Esophagus muscularis mucosa (tissue), 4 donors: ENCODE data around the gene GCFC2. TPM values are rescaled to one million over a fixed set of nuclear protein-coding genes. Genes with fewer than 3 reads are reported as not detected.
"Not testable (repeated sequence)": the region's sequence is repeated elsewhere in the genome, so short reads cannot be mapped to it uniquely, and the experiment has no call there.

Experiments
- DNase-seq: peaks from one replicate; pipeline ENCODE4 v3.0.0-alpha.2; 2017; ENCODE audit errors: extremely low spot score
- H3K27ac ChIP-seq, 4 donors: fragments of 200-600 bp; sonication (generic); replicated peaks in 1 of 4; 1 replicate in 3 of 4; 2 replicates in 1 of 4; pipeline ENCODE4 v1.5.1; 2016 to 2019; ENCODE audit warnings: mild to moderate bottlenecking in 1 of 4
- H3K27me3 ChIP-seq, 4 donors: fragments of 200-600 bp; sonication (generic); one replicate each; pipeline versions ENCODE4 v1.5.1 to v1.6.0; 2016 to 2019
- H3K36me3 ChIP-seq, 4 donors: fragments of 200-600 bp; sonication (generic); one replicate each; pipeline ENCODE4 v1.5.1; 2016 to 2019
- H3K4me1 ChIP-seq, 4 donors: fragments of 200-600 bp; sonication (generic); one replicate each; pipeline ENCODE4 v1.5.1; 2016 to 2019
- H3K4me3 ChIP-seq, 4 donors: fragments of 200-600 bp; sonication (generic); 1 replicate in 2 of 4; 2 replicates in 2 of 4; pipeline ENCODE4 v1.5.1; 2016 to 2019; ENCODE audit warnings: mild to moderate bottlenecking in 4 of 4, moderate library complexity in 1 of 4
- H3K9me3 ChIP-seq, 4 donors: fragments of 200-600 bp; sonication (generic); 1 replicate in 3 of 4; 2 replicates in 1 of 4; pipeline ENCODE4 v1.5.1; 2016 to 2019
- EP300 ChIP-seq: sonication (generic); formaldehyde crosslinking; IDR thresholded peaks from one replicate; pipeline ENCODE4 v1.6.1; 2017; ENCODE audit warnings: antibody characterized with exemption
- POLR2A ChIP-seq: fragments of 450-650 bp; IDR thresholded peaks from one replicate; pipeline ENCODE4 v1.6.1; 2017; ENCODE audit warnings: antibody characterized with exemption, moderate library complexity, mild to moderate bottlenecking, low read depth
- POLR2AphosphoS5 ChIP-seq, 2 donors: sonication (generic); formaldehyde crosslinking; IDR thresholded peaks; one replicate each; pipeline ENCODE4 v1.6.1; 2017; ENCODE audit warnings: antibody characterized with exemption in 2 of 2
- WGBS: methylation state at CpG from one replicate; pipeline ENCODE4 v1.1.5; 2018; 5-methylcytosine and 5-hydroxymethylcytosine counted together
- intact Hi-C: fragments of 100-400 bp; cut with DNase I; formaldehyde crosslinking; loops from one replicate; pipeline ENCODE4 v1.15.1; 2023
- total RNA-seq, 4 donors: library from RNA; depleted of rRNA; stranded (reverse); fragments of >200 nt; gene quantifications; one replicate each; pipeline versions ENCODE4 v1.1.0 to v1.2.1, GENCODE V29; 2016
- TF ChIP-seq, protein P1 (sequence below), 3 experiments: fragments of 200-600 bp in 2 of 3; fragments of 450-650 bp in 1 of 3; sonication (generic) in 2 of 3; IDR thresholded peaks; one replicate each; pipeline ENCODE4 v1.5.1; 2017 to 2019; ENCODE audit warnings: antibody characterized with exemption in 3 of 3, mild to moderate bottlenecking in 2 of 3, moderate library complexity in 1 of 3

The GCFC2 gene
- total RNA-seq, 4 donors from 2014 or later = 19.4 to 23.3 (median 22.2) TPM

- WGBS = 81% methylated on average over 4 of the region's 4 CpGs
- peaks cover 3 to 8% (median 6%) of the 10 kb centered on the region in 4 donors for H3K4me1 ChIP-seq
- DNase-seq = no peak
- TF ChIP-seq, protein P1, sequence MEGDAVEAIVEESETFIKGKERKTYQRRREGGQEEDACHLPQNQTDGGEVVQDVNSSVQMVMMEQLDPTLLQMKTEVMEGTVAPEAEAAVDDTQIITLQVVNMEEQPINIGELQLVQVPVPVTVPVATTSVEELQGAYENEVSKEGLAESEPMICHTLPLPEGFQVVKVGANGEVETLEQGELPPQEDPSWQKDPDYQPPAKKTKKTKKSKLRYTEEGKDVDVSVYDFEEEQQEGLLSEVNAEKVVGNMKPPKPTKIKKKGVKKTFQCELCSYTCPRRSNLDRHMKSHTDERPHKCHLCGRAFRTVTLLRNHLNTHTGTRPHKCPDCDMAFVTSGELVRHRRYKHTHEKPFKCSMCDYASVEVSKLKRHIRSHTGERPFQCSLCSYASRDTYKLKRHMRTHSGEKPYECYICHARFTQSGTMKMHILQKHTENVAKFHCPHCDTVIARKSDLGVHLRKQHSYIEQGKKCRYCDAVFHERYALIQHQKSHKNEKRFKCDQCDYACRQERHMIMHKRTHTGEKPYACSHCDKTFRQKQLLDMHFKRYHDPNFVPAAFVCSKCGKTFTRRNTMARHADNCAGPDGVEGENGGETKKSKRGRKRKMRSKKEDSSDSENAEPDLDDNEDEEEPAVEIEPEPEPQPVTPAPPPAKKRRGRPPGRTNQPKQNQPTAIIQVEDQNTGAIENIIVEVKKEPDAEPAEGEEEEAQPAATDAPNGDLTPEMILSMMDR (IDR thresholded peaks at IDR 0.05) = no peak
- TF ChIP-seq POLR2A (no peak), EP300 (no peak), POLR2AphosphoS5 (IDR thresholded peaks at IDR 0.05) (no peak)
- intact Hi-C loops = no loop called here
- H3K4me3 ChIP-seq = no peak overlapping the region
- H3K9me3 ChIP-seq = no peaks in the 10 kb centered on the region
- H3K36me3 ChIP-seq = peaks cover 38 to 76% (median 62%) of the 10 kb centered on the region in 4 donors
- no peaks in the 10 kb centered on the region for H3K27me3 ChIP-seq
- no peak overlapping the region for H3K27ac ChIP-seq
These were observed 7.0 kb downstream of the GCFC2 start for GRCh38 chr2:75703589-75704287.

DNA sequence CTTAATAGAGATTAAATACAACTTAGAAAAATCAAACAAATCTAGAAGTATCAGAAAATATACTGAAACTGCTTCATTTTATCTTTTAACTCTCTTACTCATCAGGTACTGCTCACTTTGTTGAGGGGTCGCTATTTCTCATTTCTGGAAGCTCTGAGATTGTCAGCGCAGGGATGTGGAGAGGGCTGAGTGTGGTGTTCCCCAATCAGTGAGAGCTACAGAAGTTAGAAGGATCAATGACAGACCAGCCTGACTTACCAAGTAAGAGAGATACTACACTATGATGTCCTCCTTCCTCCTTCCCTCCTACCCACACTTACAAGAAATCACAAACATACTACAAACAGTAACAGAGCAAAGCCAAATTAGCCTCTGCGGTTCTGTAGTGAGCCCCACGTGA is 8.1 kb downstream of the GCFC2 start:
- 89% methylated on average over 4 of the region's 4 CpGs for WGBS
- Histone ChIP-seq H3K4me1 (peaks cover 0 to 4% (median 0%) of the 10 kb centered on the region in 4 donors), H3K4me3 (no peak overlapping the region), H3K27me3 (no peaks in the 10 kb centered on the region), H3K9me3 (no peaks in the 10 kb centered on the region), H3K36me3 (peaks cover 38 to 87% (median 69%) of the 10 kb centered on the region in 4 donors), H3K27ac (no peak overlapping the region)
- no peak for DNase-seq
- TF ChIP-seq POLR2AphosphoS5 (IDR thresholded peaks at IDR 0.05) = no peak
- intact Hi-C loops = no loop called here

GRCh38 chr2:75698918-75699317 is 11.8 kb downstream of the GCFC2 start:
- no peak for TF ChIP-seq EP300
- Histone ChIP-seq H3K4me3 (no peak overlapping the region), H3K9me3 (no peaks in the 10 kb centered on the region), H3K27ac (no peak overlapping the region), H3K4me1 (no peaks in the 10 kb centered on the region), H3K36me3 (peaks cover 37 to 99% (median 72%) of the 10 kb centered on the region in 4 donors), H3K27me3 (no peaks in the 10 kb centered on the region)
- no peak for DNase-seq
- intact Hi-C loops = no loop called here
- 76% methylated on average over 2 of the region's 2 CpGs for WGBS

GRCh38 chr2:75688196-75688595 is 22.5 kb downstream of the GCFC2 start:
- intact Hi-C loops = no loop called here
- Histone ChIP-seq H3K4me1 (no peaks in the 10 kb centered on the region), H3K4me3 (no peak overlapping the region), H3K27ac (no peak overlapping the region), H3K36me3 (peaks cover 25 to 91% (median 55%) of the 10 kb centered on the region in 4 donors), H3K9me3 (no peaks in the 10 kb centered on the region), H3K27me3 (no peaks in the 10 kb centered on the region)
- DNase-seq = no peak
- 87% methylated on average over 1 of the region's 1 CpG for WGBS
- no peak for TF ChIP-seq POLR2AphosphoS5 (IDR thresholded peaks at IDR 0.05)
- TF ChIP-seq POLR2A = no peak
- TF ChIP-seq, protein P1 (IDR thresholded peaks at IDR 0.05) = no peak
- no peak for TF ChIP-seq EP300

DNA sequence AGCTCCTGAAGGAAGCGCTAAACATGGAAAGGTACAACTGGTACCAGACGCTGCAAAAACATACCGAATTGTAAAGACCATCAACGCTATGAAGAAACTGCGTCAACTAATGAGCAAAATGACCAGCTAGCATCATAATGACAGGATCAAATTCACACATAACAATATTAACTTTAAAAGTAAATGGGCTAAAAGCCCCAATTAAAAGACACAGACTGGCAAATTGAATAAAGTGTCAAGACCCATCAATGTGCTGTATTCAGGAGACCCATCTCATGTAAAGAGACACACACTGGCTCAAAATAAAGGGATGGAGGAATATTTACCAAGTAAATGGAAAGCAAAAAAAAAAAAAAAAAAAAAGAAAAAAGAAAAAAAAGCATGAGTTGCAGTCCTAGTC is 27.3 kb downstream of the GCFC2 start:
- H3K36me3 ChIP-seq = peaks cover 23 to 85% (median 44%) of the 10 kb centered on the region in 4 donors
- H3K27ac ChIP-seq, H3K9me3 ChIP-seq, H3K4me1 ChIP-seq, H3K27me3 ChIP-seq, intact Hi-C loops, DNase-seq, H3K4me3 ChIP-seq: not testable (repeated sequence)
- WGBS = 95% methylated on average over 5 of the region's 5 CpGs

GRCh38 chr2:75680402-75680801 is 30.3 kb downstream of the GCFC2 start:
- intact Hi-C loops = no loop called here
- no peak for TF ChIP-seq POLR2A
- no peak for TF ChIP-seq EP300
- no peak for TF ChIP-seq POLR2AphosphoS5 (IDR thresholded peaks at IDR 0.05)
- TF ChIP-seq, protein P1 (IDR thresholded peaks at IDR 0.05) = no peak
- WGBS = 93% methylated on average over 1 of the region's 1 CpG

More at GRCh38 chr2:75680402-75680801, 30.3 kb downstream of the GCFC2 start:
- DNase-seq = no peak
- Histone ChIP-seq H3K27ac (no peak overlapping the region), H3K27me3 (no peaks in the 10 kb centered on the region), H3K36me3 (peaks cover 12 to 57% (median 23%) of the 10 kb centered on the region in 4 donors), H3K4me3 (no peak overlapping the region), H3K4me1 (peaks cover 0 to 8% (median 6%) of the 10 kb centered on the region in 4 donors), H3K9me3 (no peaks in the 10 kb centered on the region)
